GM10266 (cell line): ENCODE results near the gene KCTD6.

ENCODE experiments used
- DNase-seq: peaks from one replicate; pipeline ENCODE4 v3.0.0; 2012; ENCODE audit errors: extremely low spot score
- CTCF ChIP-seq: IDR thresholded peaks from 2 replicates; pipeline ENCODE4 v1.5.1; 2012; ENCODE audit warnings: mild to moderate bottlenecking, low read depth; ENCODE audit not compliant: control insufficient read depth, insufficient read depth; ENCODE audit errors: missing control alignments

Gene KCTD6

GRCh38 chr3:58544541-58544940 is 52.6 kb downstream of the KCTD6 start:
- no peak for TF ChIP-seq CTCF
- no peak for DNase-seq

GRCh38 chr3:58551636-58552180 is 59.8 kb downstream of the KCTD6 start:
- no peak for DNase-seq
- no peak for TF ChIP-seq CTCF
